DND-41 (cell line): ENCODE measurements around the gene NFASC.

Source experiments
- ATAC-seq: fragments of 200-7000 bp; cut with Tn5 transposase; 3 replicates; pipeline ENCODE4 v1.9.1; 2021; ENCODE audit warnings: low read depth; ENCODE audit not compliant: insufficient read depth
- DNase-seq: peaks from one replicate; pipeline ENCODE4 v3.0.0-alpha.2; 2020
- H2AFZ ChIP-seq: 2 replicates; pipeline ENCODE4 v1.6.0; 2012; ENCODE audit warnings: low read depth, low read length
- H3K27ac ChIP-seq: 2 replicates; pipeline ENCODE4 v1.5.1; 2012; ENCODE audit warnings: low read length, inconsistent platforms
- H3K27me3 ChIP-seq: fragments of 200-600 bp; sonication (generic); 2 replicates; pipeline ENCODE4 v1.6.0; 2012; ENCODE audit warnings: low read length, mild to moderate bottlenecking, inconsistent platforms; ENCODE audit not compliant: insufficient read depth, poor library complexity
- H3K36me3 ChIP-seq: 2 replicates; pipeline ENCODE4 v1.5.1; 2012; ENCODE audit warnings: low read length, inconsistent platforms; ENCODE audit not compliant: insufficient read depth
- H3K4me1 ChIP-seq: 2 replicates; pipeline ENCODE4 v1.5.1; 2012; ENCODE audit warnings: mild to moderate bottlenecking, low read length; ENCODE audit not compliant: insufficient read depth
- H3K4me2 ChIP-seq: 2 replicates; pipeline ENCODE4 v1.6.0; 2012; ENCODE audit warnings: mild to moderate bottlenecking, moderate library complexity, low read length, inconsistent platforms; ENCODE audit not compliant: insufficient read depth
- H3K4me3 ChIP-seq, 2 experiments: fragments of 200-600 bp in 1 of 2; shearing (Covaris generic) in 1 of 2; 2 replicates each; pipeline ENCODE4 v1.5.1; 2012 to 2016; ENCODE audit warnings: inconsistent platforms in 2 of 2, low read length in 2 of 2, mild to moderate bottlenecking in 2 of 2, low read depth in 1 of 2, moderate library complexity in 1 of 2
- H3K79me2 ChIP-seq: 2 replicates; pipeline ENCODE4 v1.6.0; 2012; ENCODE audit warnings: low read length, inconsistent platforms; ENCODE audit not compliant: insufficient read depth
- H3K9ac ChIP-seq: 2 replicates; pipeline ENCODE4 v1.6.0; 2012; ENCODE audit warnings: low read depth, mild to moderate bottlenecking, inconsistent platforms, low read length, moderate library complexity
- H3K9me3 ChIP-seq: 2 replicates; pipeline ENCODE4 v1.5.1; 2012; ENCODE audit warnings: low read length, moderate library complexity, mild to moderate bottlenecking, inconsistent platforms; ENCODE audit not compliant: insufficient read depth, severe bottlenecking
- H4K20me1 ChIP-seq: 2 replicates; pipeline ENCODE4 v1.6.0; 2012; ENCODE audit warnings: low read length; ENCODE audit not compliant: insufficient read depth
- CTCF ChIP-seq: IDR thresholded peaks from 2 replicates; pipeline ENCODE4 v1.5.1; 2012; ENCODE audit warnings: borderline replicate concordance, low read length, moderate library complexity, mild to moderate bottlenecking; ENCODE audit not compliant: poor library complexity, severe bottlenecking; ENCODE audit errors: extremely low read depth
- EZH2 ChIP-seq: IDR thresholded peaks from 3 replicates; pipeline ENCODE4 v1.6.1; 2012; ENCODE audit warnings: borderline replicate concordance, low read depth, mild to moderate bottlenecking, moderate library complexity, low read length, inconsistent platforms; ENCODE audit not compliant: severe bottlenecking

Gene NFASC

DNA sequence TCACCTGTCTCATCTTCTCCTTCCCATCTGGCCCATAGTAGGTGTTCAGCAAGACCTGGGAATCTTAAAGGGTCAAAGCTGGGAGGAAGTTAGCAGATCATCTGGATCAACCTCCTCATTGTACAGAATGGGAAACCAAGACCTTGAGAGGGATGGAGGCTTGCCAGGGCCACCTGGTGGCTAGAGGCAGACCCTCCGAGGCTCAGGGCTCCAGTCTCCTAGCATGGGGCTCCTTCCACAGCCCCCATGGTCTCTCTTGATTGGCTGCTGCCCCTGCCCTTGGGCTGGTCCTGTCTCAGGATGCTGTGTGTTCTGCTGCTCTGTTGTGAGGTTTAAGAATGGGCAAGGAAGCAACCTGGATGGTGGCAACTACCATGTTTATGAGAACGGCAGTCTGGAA, 103.7 kb downstream of the NFASC start:
- ATAC-seq (no peak), DNase-seq (no peak)
- H3K9me3 ChIP-seq = no peaks in the 10 kb centered on the region
- TF ChIP-seq CTCF (peak; percentile 16), EZH2 (no peak)
- no peak overlapping the region for H3K9ac ChIP-seq
- H4K20me1 ChIP-seq = peaks cover 3% of the 10 kb centered on the region
- H3K27ac ChIP-seq = no peak overlapping the region
- H3K36me3 ChIP-seq = no peaks in the 10 kb centered on the region
- H3K4me3 ChIP-seq = no peak overlapping the region
- H3K4me1 ChIP-seq = no peaks in the 10 kb centered on the region
- no peak overlapping the region for H2AFZ ChIP-seq
- no peak overlapping the region for H3K4me2 ChIP-seq
- H3K27me3 ChIP-seq = peaks cover 12% of the 10 kb centered on the region
- H3K79me2 ChIP-seq = no peaks in the 10 kb centered on the region

- Histone ChIP-seq H3K4me2 (no peak overlapping the region), H3K27me3 (peaks cover 12% of the 10 kb centered on the region), H3K4me1 (no peaks in the 10 kb centered on the region), H3K4me3 (no peak overlapping the region), H3K79me2 (no peaks in the 10 kb centered on the region), H3K27ac (no peak overlapping the region), H3K36me3 (no peaks in the 10 kb centered on the region), H4K20me1 (peaks cover 3% of the 10 kb centered on the region), H3K9me3 (no peaks in the 10 kb centered on the region), H3K9ac (no peak overlapping the region), H2AFZ (no peak overlapping the region)
- ATAC-seq (no peak), DNase-seq (no peak)
- TF ChIP-seq EZH2 = no peak
- TF ChIP-seq CTCF = no peak
Observed at GRCh38 chr1:204975021-204975420, 104.4 kb downstream of the NFASC start.

DNA sequence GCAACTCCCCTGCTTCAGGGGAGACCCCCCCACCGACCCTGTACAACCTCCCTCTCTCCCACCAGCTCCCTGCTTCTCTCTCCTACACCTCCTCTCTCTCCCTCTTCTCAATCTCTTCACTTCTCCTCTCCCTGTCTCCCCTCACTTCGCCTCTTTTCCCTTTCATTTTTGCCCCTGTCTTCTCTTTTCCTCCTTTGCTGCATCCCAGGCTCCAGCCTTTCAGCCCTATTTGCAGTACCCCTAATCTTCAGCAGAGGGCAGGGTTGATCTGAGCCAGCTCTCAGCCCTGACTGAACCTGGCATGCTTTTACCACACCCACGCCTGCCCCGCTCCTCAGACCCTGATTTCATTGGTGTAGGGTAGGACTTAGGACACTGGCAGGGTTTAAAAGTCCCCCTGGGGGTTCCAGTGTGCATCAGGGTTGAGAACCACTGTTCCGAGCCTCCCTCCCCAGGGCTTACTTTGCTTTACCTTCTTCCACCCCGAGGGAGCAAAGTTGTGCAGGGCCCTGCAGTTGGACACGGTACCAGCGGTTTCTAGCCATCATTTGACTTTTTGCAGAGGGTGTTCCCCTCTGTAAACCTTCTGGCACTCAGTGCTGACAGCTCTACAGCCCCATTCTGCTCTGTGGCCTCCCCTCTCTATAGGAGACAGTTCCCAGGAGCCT, 105.0 kb downstream of the NFASC start:
- H3K79me2 ChIP-seq = no peaks in the 10 kb centered on the region
- peaks cover 10% of the 10 kb centered on the region for H3K27me3 ChIP-seq
- DNase-seq (peak; percentile 65), ATAC-seq (peak; percentile 92)
- H3K9me3 ChIP-seq = no peaks in the 10 kb centered on the region
- H3K4me1 ChIP-seq = no peaks in the 10 kb centered on the region
- H2AFZ ChIP-seq = 0 out of 2 replicates have a peak overlapping the region, but pooled peaks have one; percentile 27
- no peak overlapping the region for H3K9ac ChIP-seq
- H3K36me3 ChIP-seq = no peaks in the 10 kb centered on the region
- H4K20me1 ChIP-seq = peaks cover 3% of the 10 kb centered on the region
- H3K4me2 ChIP-seq = no peak overlapping the region
- H3K4me3 ChIP-seq = no peak overlapping the region
- TF ChIP-seq EZH2 = no peak
- peak; percentile 87 for TF ChIP-seq CTCF
- H3K27ac ChIP-seq = no peak overlapping the region

- no peak overlapping the region for H3K9ac ChIP-seq
- no peak overlapping the region for H2AFZ ChIP-seq
- peaks cover 8% of the 10 kb centered on the region for H3K27me3 ChIP-seq
- H3K4me3 ChIP-seq = no peak overlapping the region
- H4K20me1 ChIP-seq = peaks cover 3% of the 10 kb centered on the region
- H3K9me3 ChIP-seq = no peaks in the 10 kb centered on the region
- no peaks in the 10 kb centered on the region for H3K36me3 ChIP-seq
- no peak for ATAC-seq
- H3K79me2 ChIP-seq = no peaks in the 10 kb centered on the region
- no peak overlapping the region for H3K27ac ChIP-seq
- no peak overlapping the region for H3K4me2 ChIP-seq
- no peak for TF ChIP-seq EZH2
- no peak for TF ChIP-seq CTCF
- DNase-seq = no peak
- H3K4me1 ChIP-seq = no peaks in the 10 kb centered on the region
Observed at GRCh38 chr1:204976646-204977045, 106.0 kb downstream of the NFASC start.
